NCI-H1092 treated with DMSO at 0.1 percent for 48 hours (cell line): ENCODE measurements around the gene CCBE1.

Experiments
- DNase-seq: peaks from one replicate; lab custom pipeline; 2025; lab: John Stamatoyannopoulos, UW

The CCBE1 gene

GRCh38 chr18:59619816-59620215 lies 77.4 kb downstream of the CCBE1 start:
- DNase-seq, result no peak

GRCh38 chr18:59617468-59617932 lies 79.7 kb downstream of the CCBE1 start:
- peak; percentile 15 for DNase-seq

DNA sequence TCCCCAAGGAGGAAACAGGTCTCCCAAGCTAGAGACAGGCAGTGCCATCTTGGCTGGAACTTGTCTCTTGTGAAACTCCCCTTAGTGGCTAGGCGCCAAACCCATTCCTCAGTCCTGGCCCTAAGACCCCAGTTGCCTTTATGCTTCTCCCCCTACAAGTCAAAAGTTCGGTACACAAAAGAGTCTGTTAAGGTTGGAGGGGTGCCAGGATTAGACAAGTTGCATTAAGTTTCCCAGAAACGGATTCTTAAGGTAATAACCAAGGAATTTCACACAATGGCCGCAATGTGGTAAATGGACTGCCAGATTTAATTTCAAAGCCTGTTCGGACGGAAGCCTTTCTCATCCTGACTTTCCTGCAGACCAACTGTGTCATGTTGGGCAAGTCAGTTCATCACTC lies 80.7 kb downstream of the CCBE1 start:
- DNase-seq, result no peak

- DNase-seq, result no peak
These were observed 83.3 kb downstream of the CCBE1 start for GRCh38 chr18:59613903-59614302.

- DNase-seq, result no peak
These were observed 84.8 kb downstream of the CCBE1 start for GRCh38 chr18:59612381-59612780.

- DNase-seq, result no peak
These were observed 86.6 kb downstream of the CCBE1 start for GRCh38 chr18:59610546-59611140.

- no peak for DNase-seq
These were observed 87.6 kb downstream of the CCBE1 start for GRCh38 chr18:59609654-59610053.

GRCh38 chr18:59607471-59607870 lies 89.8 kb downstream of the CCBE1 start:
- no peak for DNase-seq

GRCh38 chr18:59607078-59607379 lies 90.2 kb downstream of the CCBE1 start:
- DNase-seq, result no peak

- DNase-seq, result no peak
These were observed 90.8 kb downstream of the CCBE1 start for GRCh38 chr18:59606193-59607077.

DNA sequence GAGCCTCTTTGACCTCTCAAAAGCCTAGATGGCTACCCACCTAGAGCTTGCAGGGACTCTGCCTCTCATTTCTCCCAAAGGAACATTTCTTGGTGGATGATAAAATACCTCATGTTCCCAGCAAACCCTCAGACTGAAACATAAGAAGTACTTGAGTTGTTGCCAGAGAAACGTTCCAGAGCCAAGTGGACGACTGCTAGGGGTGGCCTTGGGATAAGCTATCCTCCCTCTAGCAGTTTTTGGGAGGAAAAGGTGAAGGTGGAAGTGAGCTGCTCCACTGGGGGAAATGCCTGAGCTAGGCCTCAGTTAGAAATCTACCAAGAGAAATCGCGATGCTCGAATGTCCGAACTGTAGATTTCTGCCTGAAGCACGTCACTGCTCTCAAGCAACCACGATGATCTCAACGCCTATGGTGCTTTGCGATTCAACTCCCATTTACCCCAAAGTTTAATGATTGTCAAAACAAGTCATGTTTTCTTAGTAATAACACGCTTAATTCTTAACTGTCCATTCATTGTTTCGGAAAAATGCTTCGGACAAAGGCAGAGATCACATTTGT lies 91.5 kb downstream of the CCBE1 start:
- no peak for DNase-seq

DNA sequence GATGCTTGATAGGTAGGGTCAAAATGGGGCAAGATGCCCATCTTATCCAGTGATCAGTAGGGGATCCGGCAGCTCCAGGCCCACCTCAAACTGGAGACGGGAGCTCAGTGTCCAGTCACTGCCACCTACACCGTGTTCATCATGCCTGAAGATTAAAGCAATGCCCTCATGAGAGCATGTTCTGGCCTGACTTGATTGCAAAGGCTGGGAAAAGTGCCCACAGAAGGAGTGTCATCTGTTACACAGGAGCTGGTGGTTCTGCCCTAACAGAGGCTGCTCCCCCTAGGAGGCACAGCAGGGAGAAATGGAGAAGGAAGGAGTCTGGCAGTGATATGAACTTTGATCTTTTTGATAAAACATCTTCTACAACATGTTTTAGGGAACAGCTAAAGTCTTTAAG lies 92.3 kb downstream of the CCBE1 start:
- DNase-seq, result no peak

DNA sequence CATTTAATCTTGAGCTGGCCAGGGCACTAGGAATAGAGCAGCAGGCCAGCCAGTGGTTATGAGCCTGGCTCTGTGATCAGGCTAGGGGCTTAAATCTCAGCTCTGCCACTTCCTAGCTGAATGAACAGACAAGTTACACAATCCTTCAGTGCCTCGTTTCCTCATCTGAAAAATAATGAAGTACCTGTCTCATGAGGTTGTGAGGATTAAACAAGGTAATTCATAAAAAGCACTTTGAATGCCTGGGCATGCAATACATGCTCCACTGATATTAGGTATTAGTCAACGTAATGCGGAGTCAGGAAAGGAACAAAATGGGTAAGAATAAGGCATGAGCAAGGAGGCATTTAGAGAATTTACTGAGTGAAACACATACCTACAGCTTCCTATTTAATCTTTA lies 100.2 kb downstream of the CCBE1 start:
- no peak for DNase-seq

DNA sequence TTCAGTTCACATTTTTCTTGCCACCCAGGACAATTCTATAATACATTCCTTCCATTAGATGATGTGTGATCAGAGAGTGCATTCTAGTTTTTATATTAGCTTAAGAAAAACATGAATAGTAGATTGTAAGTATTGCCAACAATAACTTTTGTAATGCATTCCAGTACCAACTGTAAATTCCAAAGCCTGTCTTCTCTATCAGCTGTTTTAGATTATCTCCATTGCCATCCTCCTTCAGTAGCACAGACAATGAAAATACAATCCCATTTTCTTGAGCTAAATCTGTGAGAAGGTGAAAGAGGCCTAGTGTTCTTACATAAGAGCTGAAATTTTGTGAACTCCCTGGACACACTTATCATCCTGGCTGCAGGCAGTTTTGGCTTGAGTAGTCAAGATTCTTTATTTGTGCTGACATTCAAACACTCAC lies 103.9 kb downstream of the CCBE1 start:
- no peak for DNase-seq

- no peak for DNase-seq
These were observed 104.6 kb downstream of the CCBE1 start for GRCh38 chr18:59592624-59593023.

- no peak for DNase-seq
These were observed 114.8 kb downstream of the CCBE1 start for GRCh38 chr18:59582395-59582794.

DNA sequence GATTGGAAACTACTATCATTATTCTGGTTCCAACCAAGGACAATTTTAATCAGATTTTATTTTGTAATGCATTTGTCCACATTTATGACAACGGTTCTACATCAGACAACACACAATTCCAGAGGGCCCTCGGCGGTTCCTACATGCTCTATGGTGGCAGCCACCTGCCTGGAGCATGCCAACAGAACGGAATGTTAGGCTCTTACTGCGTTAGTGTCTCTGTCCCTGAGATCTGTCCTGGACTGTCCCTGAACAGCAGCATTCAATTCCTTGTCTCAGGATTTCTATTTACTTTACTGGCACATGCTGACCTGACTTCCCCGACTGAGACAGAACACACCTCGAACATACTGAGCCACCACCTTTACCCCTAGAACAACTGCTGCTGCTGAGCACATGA lies 117.7 kb downstream of the CCBE1 start:
- DNase-seq, result no peak

DNA sequence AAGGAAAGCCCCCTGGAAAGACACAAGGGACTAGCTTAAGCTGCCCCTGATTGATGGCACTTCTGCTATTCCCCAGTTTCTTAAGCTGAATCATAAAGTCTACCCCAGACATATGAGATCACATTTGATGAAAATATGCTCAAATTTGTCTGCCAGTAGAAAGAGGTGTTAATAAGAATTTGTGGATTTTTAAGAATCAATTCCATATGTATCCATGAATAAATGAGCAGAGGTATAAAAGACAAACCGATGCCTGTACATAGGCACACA lies 119.9 kb downstream of the CCBE1 start:
- DNase-seq, result no peak

- no peak for DNase-seq
These were observed 120.5 kb downstream of the CCBE1 start for GRCh38 chr18:59576541-59577385.

GRCh38 chr18:59575995-59576394 lies 121.2 kb downstream of the CCBE1 start:
- DNase-seq, result no peak

DNA sequence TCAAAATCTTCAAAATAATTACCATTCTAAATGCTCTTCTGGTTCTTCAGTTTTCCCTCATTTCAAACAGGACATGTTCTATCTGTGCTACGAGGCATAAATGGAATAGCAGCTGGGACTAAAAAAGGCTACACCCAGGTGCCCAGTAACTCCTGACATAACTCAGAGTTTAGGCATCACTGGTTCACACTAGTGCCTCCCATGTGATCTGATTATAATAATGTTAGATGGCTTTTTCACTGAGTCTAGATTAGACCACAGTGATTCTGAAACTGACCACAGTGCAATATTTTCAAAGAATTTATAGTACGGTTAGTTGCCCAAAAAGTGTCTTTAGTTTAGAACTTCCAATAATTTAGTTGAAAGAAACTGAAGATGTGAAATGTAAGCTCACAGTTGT lies 123.3 kb downstream of the CCBE1 start:
- no peak for DNase-seq

DNA sequence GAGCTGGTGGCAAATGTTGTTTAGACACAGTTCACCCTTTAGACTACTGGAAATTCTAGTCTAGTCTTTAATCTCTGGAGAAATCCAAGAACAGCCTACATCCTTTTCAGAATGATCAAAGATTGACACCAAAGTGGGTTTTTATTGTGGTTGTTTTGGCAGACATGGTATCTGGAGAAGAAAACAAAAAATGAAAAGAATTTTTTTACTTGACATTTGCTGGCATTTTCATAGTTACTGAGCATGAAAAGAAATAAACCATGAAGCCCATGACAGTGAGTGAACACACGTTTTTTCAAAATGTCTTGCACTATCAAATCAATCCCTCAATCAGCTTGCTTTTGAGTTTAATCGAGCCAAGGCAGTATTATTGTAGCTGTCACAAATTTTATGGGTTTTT lies 125.3 kb downstream of the CCBE1 start:
- DNase-seq, result no peak

GRCh38 chr18:59570796-59571195 lies 126.4 kb downstream of the CCBE1 start:
- no peak for DNase-seq
